Measurements from ENCODE around the gene TIMM21. TPM values are rescaled to one million over a fixed set of nuclear protein-coding genes. Genes with fewer than 3 reads are reported as not detected.

Gene TIMM21
- polyA plus RNA-seq, 1 donor = 41.5 TPM

- Histone ChIP-seq H3K9me3 (ENCODE audit: control insufficient read depth, low read depth, low read length) (no peaks in the 10 kb centered on the region), H3K4me1 (ENCODE audit: control insufficient read depth, insufficient read depth, low read length) (no peaks in the 10 kb centered on the region), H3K4me3 (ENCODE audit: low read length) (no peak overlapping the region), H3K27me3 (ENCODE audit: control insufficient read depth, insufficient read depth, low read length) (no peaks in the 10 kb centered on the region), H3K27ac (ENCODE audit: low read length) (no peak overlapping the region), H3K36me3 (ENCODE audit: control insufficient read depth, insufficient read depth, low read length) (peaks cover 25% of the 10 kb centered on the region)
- WGBS (ENCODE audit: insufficient coverage, low lambda C conversion rate) = 83% methylated on average over 4 of the region's 11 CpGs
- DNase-seq = no peak
These were observed 14.8 kb downstream of the TIMM21 start for GRCh38 chr18:74163019-74163660.

DNA sequence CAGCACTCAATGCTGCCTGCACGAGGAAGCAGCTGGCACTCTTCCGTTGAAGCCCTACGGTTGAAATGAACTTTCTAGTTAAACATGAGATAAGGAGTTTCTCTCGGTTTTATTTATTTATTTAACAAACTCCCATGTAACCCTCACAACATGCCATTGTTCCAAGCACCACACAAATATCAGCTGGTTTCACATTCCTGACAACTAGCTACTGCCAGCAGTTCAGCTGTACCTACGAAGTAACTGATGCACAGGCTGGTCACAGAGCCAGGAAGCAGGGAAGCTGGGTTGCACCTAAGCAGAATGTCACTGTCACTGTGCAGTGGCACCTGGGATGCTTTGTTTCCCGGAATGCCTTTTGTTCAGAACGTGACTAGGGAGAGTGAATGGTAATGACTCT lies 18.1 kb downstream of the TIMM21 start:
- DNase-seq = peak in 1 of 2 donors; percentile 22
- H3K27ac ChIP-seq (ENCODE audit: low read length) = no peak overlapping the region
- H3K4me3 ChIP-seq (ENCODE audit: low read length) = no peak overlapping the region
- peaks cover 4% of the 10 kb centered on the region for H3K27me3 ChIP-seq (ENCODE audit: control insufficient read depth, insufficient read depth, low read length)
- WGBS (ENCODE audit: insufficient coverage, low lambda C conversion rate) = no CpG with 5 or more reads among the region's 7 CpGs
- no peaks in the 10 kb centered on the region for H3K9me3 ChIP-seq (ENCODE audit: control insufficient read depth, low read depth, low read length)
- H3K36me3 ChIP-seq (ENCODE audit: control insufficient read depth, insufficient read depth, low read length) = peaks cover 4% of the 10 kb centered on the region
- no peaks in the 10 kb centered on the region for H3K4me1 ChIP-seq (ENCODE audit: control insufficient read depth, insufficient read depth, low read length)

- WGBS (ENCODE audit: insufficient coverage, low lambda C conversion rate) = 58% methylated on average over 2 of the region's 12 CpGs
- H3K36me3 ChIP-seq (ENCODE audit: control insufficient read depth, insufficient read depth, low read length) = no peaks in the 10 kb centered on the region
- H3K9me3 ChIP-seq (ENCODE audit: control insufficient read depth, low read depth, low read length) = no peaks in the 10 kb centered on the region
- H3K27me3 ChIP-seq (ENCODE audit: control insufficient read depth, insufficient read depth, low read length) = peaks cover 19% of the 10 kb centered on the region
- H3K4me1 ChIP-seq (ENCODE audit: control insufficient read depth, insufficient read depth, low read length) = no peaks in the 10 kb centered on the region
- H3K27ac ChIP-seq (ENCODE audit: low read length) = no peak overlapping the region
- H3K4me3 ChIP-seq (ENCODE audit: low read length) = no peak overlapping the region
- peak in 1 of 2 donors; percentile 24 for DNase-seq
These were observed 23.7 kb downstream of the TIMM21 start for GRCh38 chr18:74171910-74172606.

DNA sequence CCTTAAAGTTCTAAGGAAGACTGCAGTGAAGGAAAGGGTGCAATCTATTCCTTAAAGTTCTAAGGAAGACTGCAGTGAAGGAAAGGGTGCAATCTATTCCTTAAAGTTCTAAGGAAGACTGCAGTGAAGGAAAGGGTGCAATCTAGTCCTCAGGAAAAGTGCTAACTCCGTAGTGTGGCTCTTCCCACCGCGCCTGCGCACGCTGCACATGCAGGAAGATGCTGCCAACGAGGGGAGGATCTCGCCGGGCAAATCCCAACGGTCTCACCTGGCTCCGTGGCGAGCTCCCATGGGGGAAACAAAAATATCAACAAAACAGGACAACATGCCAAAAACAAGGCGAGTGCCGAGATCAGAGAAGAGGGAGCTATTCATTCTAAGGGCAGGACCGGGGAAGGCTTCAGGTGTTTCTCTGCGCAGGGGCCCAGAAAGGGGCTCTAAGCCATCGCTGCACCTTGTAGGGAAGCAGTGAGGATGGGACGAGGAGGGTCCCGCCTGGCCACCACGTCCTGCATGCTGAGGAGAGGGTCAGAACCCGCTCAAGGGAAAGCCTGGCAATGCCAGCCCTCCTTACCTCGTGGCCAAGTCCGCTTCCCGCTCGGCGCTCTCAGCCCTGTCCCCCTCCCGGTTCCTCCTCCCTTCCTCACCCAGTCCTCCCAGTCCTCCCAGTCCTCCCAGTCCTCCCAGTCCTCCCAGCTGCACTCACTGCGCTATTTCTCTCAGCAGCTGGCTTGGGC lies 24.5 kb downstream of the TIMM21 start:
- no peaks in the 10 kb centered on the region for H3K9me3 ChIP-seq (ENCODE audit: control insufficient read depth, low read depth, low read length)
- DNase-seq = no peak
- no peak overlapping the region for H3K4me3 ChIP-seq (ENCODE audit: low read length)
- H3K27me3 ChIP-seq (ENCODE audit: control insufficient read depth, insufficient read depth, low read length) = peaks cover 19% of the 10 kb centered on the region
- no peak overlapping the region for H3K27ac ChIP-seq (ENCODE audit: low read length)
- no peaks in the 10 kb centered on the region for H3K4me1 ChIP-seq (ENCODE audit: control insufficient read depth, insufficient read depth, low read length)
- 94% methylated on average over 3 of the region's 27 CpGs for WGBS (ENCODE audit: insufficient coverage, low lambda C conversion rate)
- no peaks in the 10 kb centered on the region for H3K36me3 ChIP-seq (ENCODE audit: control insufficient read depth, insufficient read depth, low read length)

DNA sequence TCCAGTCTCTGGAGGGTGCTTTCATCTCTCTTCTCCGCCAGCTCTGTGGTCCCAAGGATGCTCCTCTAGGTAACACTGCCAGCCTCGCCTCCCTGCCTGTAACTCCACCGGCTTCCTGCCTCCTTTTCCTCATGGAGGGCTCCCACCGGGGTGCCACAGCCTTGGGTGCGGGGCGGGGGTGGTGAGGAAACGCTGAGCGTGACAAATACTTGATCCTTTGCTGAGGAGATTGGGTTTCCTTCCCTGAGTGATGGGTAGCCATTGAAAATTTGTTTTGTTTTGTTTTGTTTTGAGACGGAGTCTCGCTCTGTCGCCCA lies 25.1 kb downstream of the TIMM21 start:
- WGBS (ENCODE audit: insufficient coverage, low lambda C conversion rate) = no CpG with 5 or more reads among the region's 11 CpGs
- no peak overlapping the region for H3K27ac ChIP-seq (ENCODE audit: low read length)
- no peak for DNase-seq

GRCh38 chr18:74175658-74176057 lies 27.3 kb downstream of the TIMM21 start:
- Histone ChIP-seq H3K27ac (ENCODE audit: low read length) (no peak overlapping the region), H3K36me3 (ENCODE audit: control insufficient read depth, insufficient read depth, low read length) (no peaks in the 10 kb centered on the region), H3K4me3 (ENCODE audit: low read length) (no peak overlapping the region), H3K4me1 (ENCODE audit: control insufficient read depth, insufficient read depth, low read length) (no peaks in the 10 kb centered on the region), H3K27me3 (ENCODE audit: control insufficient read depth, insufficient read depth, low read length) (peaks cover 17% of the 10 kb centered on the region), H3K9me3 (ENCODE audit: control insufficient read depth, low read depth, low read length) (no peaks in the 10 kb centered on the region)
- 50% methylated on average over 1 of the region's 6 CpGs for WGBS (ENCODE audit: insufficient coverage, low lambda C conversion rate)
- DNase-seq = no peak

More for the DNA sequence above, 25.1 kb downstream of the TIMM21 start:
- Histone ChIP-seq H3K36me3 (ENCODE audit: control insufficient read depth, insufficient read depth, low read length) (no peaks in the 10 kb centered on the region), H3K4me3 (ENCODE audit: low read length) (no peak overlapping the region), H3K9me3 (ENCODE audit: control insufficient read depth, low read depth, low read length) (no peaks in the 10 kb centered on the region), H3K4me1 (ENCODE audit: control insufficient read depth, insufficient read depth, low read length) (no peaks in the 10 kb centered on the region), H3K27me3 (ENCODE audit: control insufficient read depth, insufficient read depth, low read length) (peaks cover 19% of the 10 kb centered on the region)

DNA sequence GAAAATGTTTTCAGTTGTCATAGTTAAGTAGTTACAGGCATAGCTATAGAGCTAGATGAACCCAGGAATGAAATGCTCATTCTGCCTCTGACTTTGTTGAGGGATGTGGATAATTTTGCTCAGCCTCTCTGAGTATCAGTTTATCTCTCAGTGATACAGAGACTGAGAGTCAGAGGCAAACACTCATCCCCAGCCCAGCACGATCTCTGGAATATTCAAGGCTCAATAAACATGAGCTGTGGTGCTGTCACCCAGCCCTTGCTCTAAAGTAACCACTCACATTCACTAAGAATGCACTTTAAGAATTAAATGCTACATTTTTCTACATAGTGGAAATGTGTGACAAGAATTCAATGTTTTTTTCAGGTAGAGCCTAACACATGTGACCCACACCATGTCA lies 30.6 kb downstream of the TIMM21 start:
- WGBS (ENCODE audit: insufficient coverage, low lambda C conversion rate) = no CpG with 5 or more reads among the region's 1 CpG
- no peaks in the 10 kb centered on the region for H3K4me1 ChIP-seq (ENCODE audit: control insufficient read depth, insufficient read depth, low read length)
- no peaks in the 10 kb centered on the region for H3K9me3 ChIP-seq (ENCODE audit: control insufficient read depth, low read depth, low read length)
- H3K36me3 ChIP-seq (ENCODE audit: control insufficient read depth, insufficient read depth, low read length) = no peaks in the 10 kb centered on the region
- peaks cover 18% of the 10 kb centered on the region for H3K27me3 ChIP-seq (ENCODE audit: control insufficient read depth, insufficient read depth, low read length)
- H3K4me3 ChIP-seq (ENCODE audit: low read length) = no peak overlapping the region
- no peak overlapping the region for H3K27ac ChIP-seq (ENCODE audit: low read length)
- no peak for DNase-seq

- no peaks in the 10 kb centered on the region for H3K36me3 ChIP-seq (ENCODE audit: control insufficient read depth, insufficient read depth, low read length)
- no peak overlapping the region for H3K4me3 ChIP-seq (ENCODE audit: low read length)
- no peak overlapping the region for H3K27ac ChIP-seq (ENCODE audit: low read length)
- no CpG with 5 or more reads among the region's 10 CpGs for WGBS (ENCODE audit: insufficient coverage, low lambda C conversion rate)
- H3K9me3 ChIP-seq (ENCODE audit: control insufficient read depth, low read depth, low read length) = no peaks in the 10 kb centered on the region
- H3K27me3 ChIP-seq (ENCODE audit: control insufficient read depth, insufficient read depth, low read length) = peaks cover 18% of the 10 kb centered on the region
- no peaks in the 10 kb centered on the region for H3K4me1 ChIP-seq (ENCODE audit: control insufficient read depth, insufficient read depth, low read length)
- no peak for DNase-seq
These were observed 31.4 kb downstream of the TIMM21 start for GRCh38 chr18:74179623-74180199.

DNA sequence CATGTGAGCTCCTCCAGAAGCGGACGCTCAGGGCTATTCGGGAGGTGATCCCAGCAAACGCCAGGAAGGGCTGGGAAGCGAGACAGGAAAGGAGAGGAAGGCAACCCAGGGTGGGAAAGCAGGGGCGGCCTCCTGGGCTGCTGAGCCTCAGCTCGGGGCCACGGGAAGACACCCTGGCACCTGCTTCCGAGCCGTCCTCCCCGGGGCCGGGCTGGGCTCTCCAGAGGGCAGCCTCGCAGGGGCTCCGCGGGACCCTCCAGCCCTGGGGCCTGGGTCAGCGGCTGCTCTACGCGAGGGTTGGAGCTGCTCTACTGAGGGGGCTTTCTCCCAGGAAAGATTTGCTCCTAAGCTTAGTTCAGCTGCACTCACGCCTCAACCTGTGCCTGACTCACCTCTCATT lies 34.0 kb downstream of the TIMM21 start:
- no CpG with 5 or more reads among the region's 19 CpGs for WGBS (ENCODE audit: insufficient coverage, low lambda C conversion rate)

GRCh38 chr18:74183130-74183529 lies 34.8 kb downstream of the TIMM21 start:
- Histone ChIP-seq H3K4me3 (ENCODE audit: low read length) (no peak overlapping the region), H3K9me3 (ENCODE audit: control insufficient read depth, low read depth, low read length) (no peaks in the 10 kb centered on the region), H3K27ac (ENCODE audit: low read length) (no peak overlapping the region), H3K4me1 (ENCODE audit: control insufficient read depth, insufficient read depth, low read length) (no peaks in the 10 kb centered on the region), H3K36me3 (ENCODE audit: control insufficient read depth, insufficient read depth, low read length) (no peaks in the 10 kb centered on the region), H3K27me3 (ENCODE audit: control insufficient read depth, insufficient read depth, low read length) (peaks cover 8% of the 10 kb centered on the region)
- WGBS (ENCODE audit: insufficient coverage, low lambda C conversion rate) = 71% methylated on average over 2 of the region's 3 CpGs
- no peak for DNase-seq

More for the DNA sequence above, 34.0 kb downstream of the TIMM21 start:
- H3K4me3 ChIP-seq (ENCODE audit: low read length) = no peak overlapping the region
- no peak overlapping the region for H3K27ac ChIP-seq (ENCODE audit: low read length)
- peaks cover 8% of the 10 kb centered on the region for H3K27me3 ChIP-seq (ENCODE audit: control insufficient read depth, insufficient read depth, low read length)
- H3K9me3 ChIP-seq (ENCODE audit: control insufficient read depth, low read depth, low read length) = no peaks in the 10 kb centered on the region
- no peaks in the 10 kb centered on the region for H3K4me1 ChIP-seq (ENCODE audit: control insufficient read depth, insufficient read depth, low read length)
- no peaks in the 10 kb centered on the region for H3K36me3 ChIP-seq (ENCODE audit: control insufficient read depth, insufficient read depth, low read length)
- no peak for DNase-seq
